SHP77 (cell line): ENCODE measurements around the gene BMPR1A.
"Not testable (repeated sequence)": the region's sequence is repeated elsewhere in the genome, so short reads cannot be mapped to it uniquely, and the experiment has no call there.

Experiments
- DNase-seq, 2 experiments: peaks; one replicate each; lab custom pipeline; 2025; lab: John Stamatoyannopoulos, UW

Gene BMPR1A

GRCh38 chr10:86880971-86881370, 124.6 kb downstream of the BMPR1A start:
- DNase-seq = no peak

- DNase-seq = no peak
Measured at GRCh38 chr10:86888585-86889381, 132.4 kb downstream of the BMPR1A start.

GRCh38 chr10:86889997-86890396, 133.6 kb downstream of the BMPR1A start:
- no peak for DNase-seq

GRCh38 chr10:86898511-86898910, 142.1 kb downstream of the BMPR1A start:
- no peak for DNase-seq

DNA sequence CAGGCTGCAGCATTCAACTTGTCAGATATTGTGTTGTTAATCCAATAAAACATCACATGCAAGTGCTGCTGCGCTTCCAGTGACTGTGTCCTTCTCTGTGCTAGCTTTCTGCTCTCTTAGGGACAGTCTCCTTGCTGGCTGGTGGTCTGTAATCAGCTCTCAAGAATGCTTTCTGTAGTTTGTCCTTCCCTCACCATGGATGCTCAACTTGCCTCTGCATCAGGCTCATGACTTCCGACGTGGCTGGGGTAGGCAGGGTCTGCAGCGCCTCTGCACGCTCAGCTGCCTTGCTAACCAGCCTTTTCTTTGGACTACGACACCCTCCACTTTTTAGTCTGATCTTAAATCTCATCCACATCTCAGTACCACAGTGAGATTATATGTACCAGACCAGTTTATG, 142.7 kb downstream of the BMPR1A start:
- no peak for DNase-seq

DNA sequence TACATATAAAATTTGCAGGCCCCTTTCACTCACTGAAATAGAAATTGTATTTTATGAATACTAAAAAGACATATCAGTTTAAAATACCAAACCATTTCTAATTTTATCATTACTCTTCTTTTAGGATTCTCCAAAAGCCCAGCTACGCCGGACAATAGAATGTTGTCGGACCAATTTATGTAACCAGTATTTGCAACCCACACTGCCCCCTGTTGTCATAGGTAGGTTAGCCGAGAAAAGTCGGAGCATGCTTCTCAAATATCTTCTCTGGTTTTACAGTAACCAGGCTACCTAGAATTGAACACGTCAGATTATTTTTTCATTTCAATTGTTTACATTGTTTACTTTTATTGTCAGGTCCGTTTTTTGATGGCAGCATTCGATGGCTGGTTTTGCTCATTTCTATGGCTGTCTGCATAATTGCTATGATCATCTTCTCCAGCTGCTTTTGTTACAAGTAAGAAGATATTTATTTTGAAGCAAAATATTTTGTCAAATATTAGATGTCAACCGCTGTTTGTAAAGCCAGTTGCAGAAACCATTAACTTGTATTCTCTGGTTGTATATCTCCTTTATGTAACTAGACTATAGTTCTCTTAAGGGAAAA, 143.4 kb downstream of the BMPR1A start:
- peak; percentile 16 to 32 for DNase-seq

GRCh38 chr10:86900955-86901354, 144.5 kb downstream of the BMPR1A start:
- DNase-seq = no peak

- no peak for DNase-seq
Measured at GRCh38 chr10:86904600-86904999, 148.2 kb downstream of the BMPR1A start.

DNA sequence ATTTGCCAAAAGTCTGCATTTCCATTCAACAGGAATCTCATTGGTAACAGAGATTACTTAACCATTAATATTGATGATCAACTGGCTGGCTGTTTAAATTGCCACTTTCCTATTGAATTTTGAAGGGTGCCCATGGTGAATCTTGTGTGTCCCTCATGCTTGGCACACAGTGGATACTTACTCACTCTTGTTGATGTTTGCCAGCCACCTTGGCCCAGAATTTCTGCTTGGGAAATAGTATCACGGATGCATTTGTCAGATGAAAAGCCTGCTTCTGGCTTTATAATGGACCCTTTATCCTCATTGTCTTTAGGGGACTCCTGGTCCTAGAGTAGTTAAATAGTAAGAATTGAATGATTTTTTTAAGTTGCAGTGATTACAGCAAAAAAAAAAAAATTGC, 149.0 kb downstream of the BMPR1A start:
- no peak for DNase-seq

DNA sequence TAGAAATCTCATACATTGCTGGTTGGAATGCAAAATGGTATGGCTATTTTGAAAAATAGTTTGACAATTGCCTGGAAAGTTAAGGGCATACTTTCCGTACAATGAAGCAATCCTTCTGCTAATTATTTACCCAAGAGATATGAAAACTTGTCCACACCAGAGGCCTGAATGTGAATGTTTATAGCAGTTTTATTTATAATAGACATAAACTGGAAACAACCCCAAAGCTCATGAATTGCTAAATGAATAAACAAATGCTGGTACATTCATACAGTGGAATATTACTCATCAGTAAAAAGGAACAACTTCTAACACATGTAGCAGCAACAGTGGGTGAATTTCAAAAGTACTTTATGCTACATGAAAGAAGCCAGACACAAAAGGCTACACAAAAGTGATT, 158.3 kb downstream of the BMPR1A start:
- no peak for DNase-seq

- no peak for DNase-seq
Measured at GRCh38 chr10:86918022-86918471, 161.6 kb downstream of the BMPR1A start.

DNA sequence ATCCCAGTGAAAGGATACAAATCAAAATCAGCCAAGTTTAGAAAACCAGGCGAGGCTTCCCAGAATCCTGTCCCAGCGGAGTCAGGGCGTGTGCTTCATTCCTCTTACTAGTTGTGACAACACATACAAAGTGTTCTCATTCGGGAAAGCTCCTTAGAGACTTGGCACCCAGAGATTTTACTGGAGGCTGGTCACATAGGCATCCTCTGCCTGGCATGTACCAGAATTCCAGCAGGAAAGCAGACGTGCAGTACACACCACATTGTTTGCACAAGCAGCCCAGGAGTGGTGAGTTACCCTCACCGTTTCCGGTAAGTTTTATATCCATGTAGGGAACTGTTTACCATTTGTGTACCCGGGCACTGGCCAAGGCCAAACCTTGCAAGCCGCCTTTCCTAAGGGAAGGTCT, 166.1 kb downstream of the BMPR1A start:
- no peak for DNase-seq

DNA sequence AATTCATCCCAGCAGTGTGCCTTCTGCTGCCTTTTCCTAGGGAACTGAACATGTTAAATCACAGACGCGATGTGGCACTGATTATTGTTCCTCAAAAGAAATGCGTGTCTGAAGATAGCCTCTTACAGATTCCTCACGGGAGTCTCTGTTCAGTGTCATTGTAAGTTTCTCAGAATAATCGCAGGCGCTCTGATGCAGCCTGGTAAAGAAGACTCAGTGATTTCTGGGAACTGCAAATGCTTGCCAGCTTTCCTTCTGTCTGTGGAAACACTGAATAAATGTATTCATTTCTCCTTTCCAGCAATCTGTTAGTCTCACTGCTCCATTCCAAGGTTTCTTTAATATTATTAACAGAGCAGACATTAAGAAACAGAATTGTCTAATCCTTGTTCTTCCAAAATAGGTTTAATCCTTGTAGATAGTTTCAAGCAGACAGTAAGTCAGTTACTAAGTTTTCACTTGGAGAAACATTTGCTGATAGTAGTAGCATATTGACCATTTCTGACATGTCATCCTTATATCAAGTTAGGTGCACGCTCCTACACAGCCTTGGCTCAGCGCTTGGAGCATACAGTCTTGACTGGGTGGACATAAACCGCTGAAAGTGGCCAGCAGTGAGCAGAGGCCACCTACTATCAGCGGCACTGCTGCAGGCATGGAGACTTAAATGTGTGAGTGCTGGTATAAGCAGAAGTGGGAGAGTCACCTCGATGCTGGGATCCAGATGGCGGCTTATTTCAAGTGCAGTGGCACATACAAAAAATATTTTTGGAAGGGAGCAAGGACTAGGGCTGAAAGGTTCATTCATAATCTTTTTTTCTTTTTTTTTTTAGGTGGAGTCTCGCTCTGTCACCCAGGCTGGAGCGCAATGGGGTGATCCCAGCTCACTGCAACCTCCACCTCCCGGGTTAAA, 173.3 kb downstream of the BMPR1A start:
- no peak for DNase-seq

- DNase-seq = no peak
Measured at GRCh38 chr10:86931872-86932271, 175.5 kb downstream of the BMPR1A start.

GRCh38 chr10:86932674-86933073, 176.3 kb downstream of the BMPR1A start:
- no peak for DNase-seq

GRCh38 chr10:86934162-86934711, 177.8 kb downstream of the BMPR1A start:
- not testable (repeated sequence) for DNase-seq

- DNase-seq = peak; percentile 18 to 48
Measured at GRCh38 chr10:86936661-86937501, 180.5 kb downstream of the BMPR1A start.

GRCh38 chr10:86937502-86938154, 181.2 kb downstream of the BMPR1A start:
- DNase-seq = no peak

DNA sequence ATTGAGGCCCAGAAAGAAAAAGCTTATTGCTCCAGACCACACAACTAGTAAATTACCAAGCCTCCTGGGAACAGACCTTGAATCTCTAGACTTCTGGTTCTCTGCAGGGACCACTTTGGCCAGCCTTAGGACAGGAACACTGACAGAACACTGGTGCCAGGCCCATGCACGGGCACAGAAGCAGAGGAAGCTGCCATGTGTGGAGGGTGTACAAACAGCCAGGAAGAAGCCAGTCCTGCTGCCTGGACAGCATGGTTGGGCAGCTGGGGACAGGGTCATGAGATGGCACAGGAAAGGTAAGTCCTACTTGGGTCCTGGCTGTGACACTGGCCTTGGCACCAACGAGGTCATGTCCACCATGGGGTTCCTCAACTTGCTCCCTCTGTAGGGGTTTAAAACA, 181.8 kb downstream of the BMPR1A start:
- no peak for DNase-seq

DNA sequence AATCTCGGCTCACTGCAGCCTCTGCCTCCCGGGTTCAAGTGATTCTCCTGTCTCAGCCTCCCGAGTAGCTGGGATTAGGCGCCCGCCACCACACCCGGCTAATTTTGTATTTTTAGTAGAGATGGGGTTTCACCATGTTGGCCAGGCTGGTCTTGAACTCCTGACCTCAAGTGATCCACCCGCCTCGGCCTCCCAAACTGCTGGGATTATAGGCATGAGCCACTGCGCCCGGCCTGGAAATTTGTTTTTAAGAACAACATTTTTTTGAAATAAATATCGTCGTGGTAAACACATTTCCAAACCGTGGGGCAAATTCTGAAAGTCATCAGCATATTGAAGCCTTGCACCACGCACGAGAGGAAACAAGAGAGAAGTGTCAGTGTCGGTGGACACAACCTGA, 183.7 kb downstream of the BMPR1A start:
- DNase-seq = not testable (repeated sequence)

DNA sequence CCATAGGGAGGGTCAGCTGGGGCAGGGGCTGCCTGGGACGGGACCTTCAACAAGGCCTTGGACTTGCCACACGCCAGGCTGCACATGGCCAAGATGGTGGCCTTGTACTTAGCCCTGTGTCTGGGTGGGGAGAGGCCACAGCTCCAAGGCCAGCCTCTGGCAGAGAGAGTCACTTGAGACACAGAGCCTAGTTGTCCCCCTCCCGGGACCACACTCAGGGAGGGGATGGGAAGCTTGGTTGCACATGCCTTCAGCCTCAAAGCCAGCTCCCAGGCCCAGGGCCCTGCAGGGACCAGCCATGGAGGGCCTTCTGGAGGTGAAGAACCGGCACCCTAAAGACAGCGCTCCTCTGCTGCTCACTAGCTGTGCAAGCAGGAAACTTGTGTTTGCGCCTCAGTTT, 184.3 kb downstream of the BMPR1A start:
- no peak for DNase-seq
